NCI-H510A treated with DMSO at 0.1 percent for 48 hours (cell line): ENCODE measurements around the gene PLPPR1.

Experiments
- DNase-seq: peaks from one replicate; lab custom pipeline; 2025; lab: John Stamatoyannopoulos, UW

The PLPPR1 gene

GRCh38 chr9:101209670-101210069, 181.1 kb downstream of the PLPPR1 start:
- no peak for DNase-seq

GRCh38 chr9:101212661-101213060, 184.1 kb downstream of the PLPPR1 start:
- no peak for DNase-seq

- no peak for DNase-seq
These were observed 190.5 kb downstream of the PLPPR1 start for GRCh38 chr9:101219030-101219429.

- no peak for DNase-seq
These were observed 191.8 kb downstream of the PLPPR1 start for GRCh38 chr9:101220341-101220740.

- DNase-seq, result no peak
These were observed 196.7 kb downstream of the PLPPR1 start for GRCh38 chr9:101225271-101225670.

- no peak for DNase-seq
These were observed 197.6 kb downstream of the PLPPR1 start for GRCh38 chr9:101226161-101226560.

- DNase-seq, result no peak
These were observed 198.3 kb downstream of the PLPPR1 start for GRCh38 chr9:101226803-101227202.

GRCh38 chr9:101229606-101230005, 201.1 kb downstream of the PLPPR1 start:
- peak; percentile 33 for DNase-seq

- no peak for DNase-seq
These were observed 204.0 kb downstream of the PLPPR1 start for GRCh38 chr9:101232405-101232977.

GRCh38 chr9:101235105-101235866, 206.8 kb downstream of the PLPPR1 start:
- DNase-seq, result peak; percentile 70

- no peak for DNase-seq
These were observed 214.1 kb downstream of the PLPPR1 start for GRCh38 chr9:101242651-101243050.

GRCh38 chr9:101246691-101247090, 218.2 kb downstream of the PLPPR1 start:
- no peak for DNase-seq

GRCh38 chr9:101247297-101247696, 218.8 kb downstream of the PLPPR1 start:
- DNase-seq, result no peak

GRCh38 chr9:101254733-101255433, 226.4 kb downstream of the PLPPR1 start:
- DNase-seq, result no peak

- DNase-seq, result no peak
These were observed 236.2 kb downstream of the PLPPR1 start for GRCh38 chr9:101264727-101265126.

GRCh38 chr9:101265261-101265660, 236.7 kb downstream of the PLPPR1 start:
- no peak for DNase-seq

- DNase-seq, result no peak
These were observed 239.9 kb downstream of the PLPPR1 start for GRCh38 chr9:101268426-101268825.

- DNase-seq, result no peak
These were observed 241.2 kb downstream of the PLPPR1 start for GRCh38 chr9:101269591-101270283.

GRCh38 chr9:101270302-101270701, 241.8 kb downstream of the PLPPR1 start:
- no peak for DNase-seq

- DNase-seq, result no peak
These were observed 242.6 kb downstream of the PLPPR1 start for GRCh38 chr9:101271102-101271501.

- DNase-seq, result no peak
These were observed 246.6 kb downstream of the PLPPR1 start for GRCh38 chr9:101274971-101275768.

- no peak for DNase-seq
These were observed 247.3 kb downstream of the PLPPR1 start for GRCh38 chr9:101275769-101276250.
